Measurements from ENCODE around the gene ADK. TPM values are rescaled to one million over a fixed set of nuclear protein-coding genes. Genes with fewer than 3 reads are reported as not detected.
"Not testable (repeated sequence)": the region's sequence is repeated elsewhere in the genome, so short reads cannot be mapped to it uniquely, and the experiment has no call there.

The ADK gene
- total RNA-seq, 1 donor from 2014 or later = 41.9 TPM

GRCh38 chr10:74292871-74293427, 141.9 kb downstream of the ADK start:
- intact Hi-C loops (cut with micrococcal nuclease) = no loop called here

- intact Hi-C loops (cut with micrococcal nuclease) = no loop called here
Measured at GRCh38 chr10:74293686-74294371, 142.8 kb downstream of the ADK start.

GRCh38 chr10:74297389-74298080, 146.5 kb downstream of the ADK start:
- intact Hi-C loops (cut with micrococcal nuclease) = no loop called here

GRCh38 chr10:74300074-74300621, 149.1 kb downstream of the ADK start:
- intact Hi-C loops (cut with micrococcal nuclease) = not testable (repeated sequence)

GRCh38 chr10:74300666-74301065, 149.6 kb downstream of the ADK start:
- intact Hi-C loops (cut with micrococcal nuclease) = no loop called here

GRCh38 chr10:74305730-74306129, 154.7 kb downstream of the ADK start:
- intact Hi-C loops (cut with micrococcal nuclease) = no loop called here

- intact Hi-C loops (cut with micrococcal nuclease) = no loop called here
Measured at GRCh38 chr10:74306227-74306982, 155.4 kb downstream of the ADK start.

GRCh38 chr10:74307061-74307651, 156.1 kb downstream of the ADK start:
- intact Hi-C loops (cut with micrococcal nuclease) = no loop called here

- intact Hi-C loops (cut with micrococcal nuclease) = no loop called here
Measured at GRCh38 chr10:74310652-74311257, 159.7 kb downstream of the ADK start.

- intact Hi-C loops (cut with micrococcal nuclease) = no loop called here
Measured at GRCh38 chr10:74314166-74314565, 163.1 kb downstream of the ADK start.

- intact Hi-C loops (cut with micrococcal nuclease) = no loop called here
Measured at GRCh38 chr10:74320026-74320425, 169.0 kb downstream of the ADK start.

GRCh38 chr10:74320717-74321116, 169.7 kb downstream of the ADK start:
- intact Hi-C loops (cut with micrococcal nuclease) = no loop called here

GRCh38 chr10:74322141-74322540, 171.1 kb downstream of the ADK start:
- intact Hi-C loops (cut with micrococcal nuclease) = no loop called here

GRCh38 chr10:74322565-74322964, 171.5 kb downstream of the ADK start:
- intact Hi-C loops (cut with micrococcal nuclease) = no loop called here

GRCh38 chr10:74328388-74328787, 177.4 kb downstream of the ADK start:
- intact Hi-C loops (cut with micrococcal nuclease) = no loop called here

- intact Hi-C loops (cut with micrococcal nuclease) = no loop called here
Measured at GRCh38 chr10:74329873-74330272, 178.9 kb downstream of the ADK start.

- intact Hi-C loops (cut with micrococcal nuclease) = no loop called here
Measured at GRCh38 chr10:74330646-74331045, 179.6 kb downstream of the ADK start.

- intact Hi-C loops (cut with micrococcal nuclease) = no loop called here
Measured at GRCh38 chr10:74332398-74332797, 181.4 kb downstream of the ADK start.

- intact Hi-C loops (cut with micrococcal nuclease) = no loop called here
Measured at GRCh38 chr10:74333174-74333573, 182.2 kb downstream of the ADK start.

GRCh38 chr10:74334221-74334620, 183.2 kb downstream of the ADK start:
- intact Hi-C loops (cut with micrococcal nuclease) = no loop called here

- intact Hi-C loops (cut with micrococcal nuclease) = no loop called here
Measured at GRCh38 chr10:74335501-74335900, 184.5 kb downstream of the ADK start.
